ENCODE results near the gene MYORG.
"Not testable (repeated sequence)": the region's sequence is repeated elsewhere in the genome, so short reads cannot be mapped to it uniquely, and the experiment has no call there.

MYORG gene

DNA sequence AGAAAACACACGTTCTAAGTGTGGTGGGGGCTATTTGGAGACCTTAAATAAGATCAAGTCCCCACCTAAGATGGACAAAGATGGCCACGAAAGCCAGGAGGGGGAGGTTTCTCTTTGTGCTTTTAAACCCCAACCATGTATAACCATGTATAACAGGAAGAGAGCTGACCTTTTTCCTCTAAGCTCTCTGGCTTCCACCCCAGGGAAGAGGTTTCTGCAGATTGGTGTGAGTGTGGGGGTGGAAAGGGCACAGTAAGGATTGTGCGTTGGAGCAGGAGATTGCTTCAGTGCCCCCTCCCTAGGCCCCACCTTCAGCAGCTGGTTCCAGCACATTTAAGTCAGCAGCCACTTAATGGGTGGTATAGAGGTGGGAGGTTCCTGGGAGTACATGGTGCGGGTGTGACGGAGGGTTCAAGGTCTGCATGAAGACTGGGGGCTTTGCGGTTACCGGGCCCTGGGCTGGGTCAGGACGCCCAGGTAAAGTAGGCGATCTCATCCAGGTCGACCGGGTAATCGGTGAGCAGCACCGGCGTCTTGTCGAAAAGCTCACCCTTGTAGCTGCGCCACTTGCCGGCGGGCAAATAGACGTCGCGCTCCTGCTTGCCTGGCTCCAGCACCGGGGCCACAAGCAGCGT, 6.2 kb downstream of the MYORG start:
- no peak for FAIRE-seq
- no peak for DNase-seq (ENCODE audit: low spot score)

GRCh38 chr9:34369636-34370035, 7.1 kb downstream of the MYORG start:
- no peak for FAIRE-seq
- no peak for DNase-seq (ENCODE audit: low spot score)

DNA sequence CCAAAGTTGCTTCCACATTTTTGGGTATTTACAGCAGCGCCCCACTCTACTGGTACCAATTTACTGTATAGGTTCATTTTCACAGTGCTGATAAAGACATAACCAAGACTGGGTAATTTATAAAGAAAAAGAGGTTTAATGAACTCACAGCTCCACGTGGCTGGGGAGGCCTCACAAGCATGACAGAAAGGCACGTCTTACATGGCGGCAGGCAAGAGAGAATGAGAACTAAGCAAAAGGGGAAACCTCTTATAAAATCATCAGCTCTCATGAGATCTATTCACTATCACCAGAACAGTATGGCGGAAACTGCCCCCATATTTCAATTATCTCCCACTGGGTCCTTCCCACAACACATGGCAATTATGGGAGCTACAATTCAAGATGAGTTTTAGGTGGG, 7.9 kb downstream of the MYORG start:
- not testable (repeated sequence) for DNase-seq (ENCODE audit: low spot score); FAIRE-seq

GRCh38 chr9:34367751-34368410, 8.8 kb downstream of the MYORG start:
- not testable (repeated sequence) for FAIRE-seq; DNase-seq (ENCODE audit: low spot score)

DNA sequence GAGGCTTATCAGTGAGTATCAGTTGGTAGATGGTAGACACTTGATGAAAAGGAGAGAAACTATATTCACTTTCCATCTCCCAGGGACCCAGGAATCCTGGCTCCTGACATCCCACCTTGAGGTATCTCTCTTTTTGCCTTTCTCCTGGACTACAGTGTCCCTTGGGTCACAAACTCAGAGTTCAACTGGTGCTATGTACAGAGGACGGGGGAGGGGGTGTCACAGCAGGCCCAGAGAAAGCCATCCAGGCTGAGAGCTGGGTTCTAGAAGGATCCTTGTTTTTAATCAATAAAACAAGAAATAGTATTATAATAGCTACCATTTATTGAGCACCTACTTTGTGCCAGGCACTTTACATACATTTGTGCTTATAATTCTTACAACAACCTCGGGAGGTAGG, 10.3 kb downstream of the MYORG start:
- no peak for FAIRE-seq

DNA sequence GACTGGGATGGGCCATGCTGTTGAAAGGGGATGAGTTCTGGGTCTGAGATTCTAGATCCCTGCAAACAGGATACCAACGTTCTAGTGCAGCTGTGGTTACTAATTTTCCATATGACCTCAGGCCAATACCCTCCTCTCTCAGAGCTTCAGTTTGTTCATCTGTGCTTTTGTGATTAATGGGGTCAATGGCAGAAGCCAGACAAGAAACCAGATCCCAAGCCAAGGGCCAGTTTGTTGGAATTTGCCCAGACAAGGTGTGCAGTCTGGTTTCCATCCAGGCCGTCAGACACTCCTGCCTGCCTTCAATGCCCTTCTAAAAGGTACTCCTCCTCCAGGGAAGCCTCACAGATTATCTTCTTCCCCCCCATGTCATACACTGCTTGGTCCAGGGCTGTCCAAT, 11.4 kb downstream of the MYORG start:
- DNase-seq (ENCODE audit: low spot score) (no peak), FAIRE-seq (no peak)

More for the DNA sequence above, 10.3 kb downstream of the MYORG start:
- DNase-seq (ENCODE audit: low spot score), result no peak

- FAIRE-seq (no peak), DNase-seq (ENCODE audit: low spot score) (no peak)
Observed at GRCh38 chr9:34363619-34364351, 12.9 kb downstream of the MYORG start.

- DNase-seq (ENCODE audit: low spot score) (no peak), FAIRE-seq (no peak)
Observed at GRCh38 chr9:34362614-34363214, 14.0 kb downstream of the MYORG start.

DNA sequence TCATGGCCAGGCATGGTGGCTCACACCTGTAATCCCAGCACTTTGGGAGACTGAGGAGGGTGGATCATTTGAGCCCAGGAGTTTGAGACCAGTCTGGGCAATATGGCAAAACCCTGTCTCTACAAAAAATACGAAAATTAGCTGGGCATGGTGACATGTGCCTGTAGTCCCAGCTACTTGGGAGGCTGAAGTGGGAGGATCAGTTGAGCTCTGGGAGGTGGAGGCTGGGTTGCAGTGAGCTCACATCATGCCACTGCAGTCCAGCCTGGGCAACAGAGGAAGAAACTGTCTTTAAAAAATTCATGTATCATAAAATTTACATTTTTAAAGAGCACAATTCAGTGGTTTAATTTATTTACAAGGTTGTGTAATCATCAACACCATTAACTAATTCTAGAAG, 23.7 kb downstream of the MYORG start:
- not testable (repeated sequence) for DNase-seq (ENCODE audit: low spot score); FAIRE-seq

DNA sequence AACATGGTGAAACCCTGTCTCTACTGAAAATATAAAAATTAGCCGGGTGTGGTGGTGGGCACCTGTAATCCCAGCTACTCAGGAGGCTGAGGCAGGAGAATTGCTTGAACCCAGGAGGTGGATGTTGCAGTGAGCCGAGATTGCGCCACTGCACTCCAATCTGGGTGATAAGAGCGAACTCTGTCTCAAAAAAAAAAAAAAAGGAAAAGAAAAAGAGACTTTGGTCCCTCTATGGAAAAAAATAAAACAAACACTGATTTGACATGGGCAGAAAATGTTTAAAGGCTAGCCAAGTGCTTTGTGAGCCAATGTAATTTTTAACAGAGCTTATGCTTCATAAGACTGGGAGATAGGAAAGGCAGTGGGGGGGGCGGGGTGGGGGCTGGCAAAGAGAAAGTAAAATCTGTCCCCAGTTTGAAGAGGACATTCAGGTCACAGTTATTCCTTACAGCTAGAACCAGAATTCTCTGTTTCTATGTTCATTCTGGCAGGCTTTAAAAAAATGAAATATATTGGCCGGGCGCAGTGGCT, 24.5 kb downstream of the MYORG start:
- not testable (repeated sequence) for DNase-seq (ENCODE audit: low spot score); FAIRE-seq

DNA sequence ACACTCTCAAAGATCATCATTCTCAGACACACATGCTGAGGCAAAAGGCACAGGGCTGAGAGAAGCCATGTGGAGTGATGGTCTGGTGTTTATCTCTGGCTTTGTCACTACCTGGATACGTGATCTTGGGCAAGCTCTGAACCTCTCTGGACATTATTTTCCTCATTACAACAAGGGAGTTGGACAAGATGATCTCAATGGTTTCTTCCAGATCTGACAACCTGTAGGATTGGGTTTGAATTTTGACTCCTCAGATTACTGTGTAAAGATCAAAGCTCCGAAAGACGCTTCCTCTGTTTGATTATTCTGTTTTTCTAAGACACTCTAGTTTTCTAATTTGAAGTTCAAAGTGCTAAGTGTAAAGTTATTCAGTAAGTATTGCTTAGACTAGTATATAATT, 27.4 kb downstream of the MYORG start:
- DNase-seq (ENCODE audit: low spot score), result no peak
- FAIRE-seq, result no peak

GRCh38 chr9:34347800-34348158, 28.9 kb downstream of the MYORG start:
- DNase-seq (ENCODE audit: low spot score), result no peak
- FAIRE-seq, result no peak

DNA sequence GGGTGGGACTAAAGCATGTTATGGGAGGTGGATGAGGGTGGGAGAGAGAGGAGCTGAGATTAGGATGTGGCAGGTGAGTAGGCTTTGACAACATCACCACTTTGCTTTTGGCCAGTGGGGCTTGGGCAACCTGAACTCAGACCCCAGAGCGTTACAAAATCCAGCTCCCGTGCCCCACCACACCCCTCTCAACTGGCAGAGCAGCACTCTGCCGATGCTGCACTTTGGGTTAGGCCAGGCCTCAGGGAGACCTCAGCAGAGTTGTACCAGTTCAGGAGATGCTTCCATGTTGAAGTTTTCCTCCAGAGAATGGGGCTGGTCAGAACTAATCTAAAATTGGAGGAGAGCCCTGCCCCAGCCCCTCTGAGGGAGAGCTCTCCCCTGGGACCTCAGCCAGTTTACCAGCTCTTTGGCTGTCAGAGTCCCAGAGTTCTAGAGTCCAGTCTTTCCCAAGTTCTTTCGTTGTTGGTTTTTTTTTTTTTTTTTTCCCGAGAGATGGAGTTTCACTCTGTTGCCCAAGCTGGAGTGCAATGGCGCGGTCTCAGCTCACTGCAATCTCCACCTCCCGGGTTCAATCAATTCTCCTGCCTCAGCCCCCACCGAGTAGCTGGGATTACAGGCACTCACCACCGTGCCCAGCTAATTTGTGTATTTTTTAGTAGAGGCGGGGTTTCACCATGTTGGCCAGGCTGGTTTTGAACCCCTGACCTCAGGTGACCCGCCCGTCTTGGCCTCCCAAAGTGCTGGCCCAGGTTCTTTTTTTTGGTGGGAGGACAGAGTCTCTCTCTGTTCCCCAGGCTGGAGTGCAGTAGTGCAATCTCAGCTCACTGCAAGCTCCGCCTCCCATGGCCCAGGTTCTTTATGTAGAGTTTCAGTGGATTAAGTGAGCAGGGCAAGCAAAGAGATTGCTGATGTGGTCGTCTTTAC, 29.6 kb downstream of the MYORG start:
- FAIRE-seq, result no peak
- no peak for DNase-seq (ENCODE audit: low spot score)

- DNase-seq (ENCODE audit: low spot score) (no peak), FAIRE-seq (no peak)
Observed at GRCh38 chr9:34343605-34344004, 33.1 kb downstream of the MYORG start.

DNA sequence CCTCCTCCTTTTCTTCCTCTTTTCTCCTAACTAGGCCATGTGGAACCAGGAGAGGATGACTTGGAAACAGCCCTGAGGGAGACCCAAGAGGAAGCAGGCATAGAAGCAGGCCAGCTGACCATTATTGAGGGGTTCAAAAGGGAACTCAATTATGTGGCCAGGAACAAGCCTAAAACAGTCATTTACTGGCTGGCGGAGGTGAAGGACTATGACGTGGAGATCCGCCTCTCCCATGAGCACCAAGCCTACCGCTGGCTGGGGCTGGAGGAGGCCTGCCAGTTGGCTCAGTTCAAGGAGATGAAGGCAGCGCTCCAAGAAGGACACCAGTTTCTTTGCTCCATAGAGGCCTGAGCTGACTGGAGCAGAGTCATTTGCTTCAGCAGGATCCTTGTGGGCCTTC, 33.6 kb downstream of the MYORG start:
- FAIRE-seq, result no peak
- DNase-seq (ENCODE audit: low spot score), result no peak

- FAIRE-seq, result no peak
Observed at GRCh38 chr9:34341659-34342295, 34.9 kb downstream of the MYORG start.

GRCh38 chr9:34338665-34339385, 37.9 kb downstream of the MYORG start:
- DNase-seq (ENCODE audit: low spot score) (no peak), FAIRE-seq (no peak)

More at GRCh38 chr9:34341659-34342295, 34.9 kb downstream of the MYORG start:
- DNase-seq (ENCODE audit: low spot score), result no peak

DNA sequence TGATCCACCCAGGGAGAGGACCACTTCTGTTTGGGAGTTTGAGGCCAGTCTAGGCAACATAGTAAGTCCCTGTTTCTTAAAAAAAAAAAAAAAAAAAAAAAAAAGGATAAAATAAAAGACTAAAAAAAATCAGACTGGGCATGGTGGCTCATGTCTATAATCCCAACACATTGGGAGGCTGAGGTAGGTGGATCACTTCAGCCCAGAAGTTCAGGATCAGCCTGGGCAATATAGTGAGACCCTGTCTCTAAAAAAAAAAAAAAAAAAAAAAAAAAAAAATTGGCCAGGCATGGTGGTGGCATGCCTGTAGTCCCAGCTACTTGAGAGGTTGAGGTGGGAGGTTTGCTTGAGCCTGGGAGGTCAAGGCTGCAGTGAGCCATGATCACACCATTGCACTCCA, 38.6 kb downstream of the MYORG start:
- FAIRE-seq; DNase-seq (ENCODE audit: low spot score): not testable (repeated sequence)

DNA sequence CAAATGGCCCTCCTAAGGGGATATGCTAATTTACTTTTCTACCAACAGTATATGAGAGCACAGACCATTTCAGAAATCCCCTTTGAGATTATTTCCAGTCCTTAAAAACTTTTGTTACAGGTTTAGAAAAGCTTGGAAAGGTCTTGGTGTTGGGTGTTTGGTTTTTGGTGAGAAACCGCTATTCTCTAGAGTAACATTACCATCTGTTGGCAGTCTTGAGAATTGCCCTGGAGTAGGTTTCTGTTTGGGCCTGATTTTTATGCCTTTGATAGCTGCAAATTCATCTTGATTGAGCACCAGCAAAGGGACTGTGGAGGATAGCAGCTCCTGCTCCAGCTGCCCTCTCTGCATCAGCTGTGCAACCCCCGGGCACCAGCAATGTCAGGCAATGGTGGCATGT, 39.3 kb downstream of the MYORG start:
- DNase-seq (ENCODE audit: low spot score), result no peak
- no peak for FAIRE-seq

DNA sequence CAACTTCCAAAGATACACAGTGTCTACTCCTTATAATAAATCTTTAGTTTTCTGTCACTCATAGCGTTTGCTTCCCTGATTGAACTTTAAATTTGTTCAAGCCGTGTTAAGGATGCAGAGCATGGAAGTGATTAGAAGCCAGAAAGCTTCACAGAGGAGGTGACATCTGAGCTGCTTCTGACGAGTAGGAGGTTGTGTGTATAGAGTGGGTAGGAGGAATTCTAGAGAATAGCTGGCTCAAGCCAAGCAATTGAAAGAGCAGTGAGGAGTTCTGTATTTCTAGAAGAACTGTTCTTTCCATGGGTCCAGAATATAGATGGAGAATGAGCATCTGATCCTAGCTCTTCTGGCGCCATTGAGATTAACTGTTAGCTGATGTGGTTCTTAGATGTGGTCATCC, 41.3 kb downstream of the MYORG start:
- FAIRE-seq (no peak), DNase-seq (ENCODE audit: low spot score) (no peak)
